KMS-11 (cell line): ENCODE results near the gene CPNE5.

Source experiments
- H2AFZ ChIP-seq: fragments of 200-600 bp; sonication (generic); 2 replicates; pipeline ENCODE4 v1.6.1; 2016; ENCODE audit warnings: antibody characterized with exemption, mixed run types, low read depth
- H3K27ac ChIP-seq: fragments of 200-600 bp; sonication (generic); 2 replicates; pipeline ENCODE4 v1.6.1; 2016; ENCODE audit warnings: mild to moderate bottlenecking, mixed run types
- H3K27me3 ChIP-seq: fragments of 200-600 bp; sonication (generic); 2 replicates; pipeline ENCODE4 v1.6.1; 2017; ENCODE audit warnings: mild to moderate bottlenecking, low read depth, mixed run types, moderate library complexity; ENCODE audit not compliant: insufficient read depth
- H3K36me3 ChIP-seq: fragments of 200-600 bp; sonication (generic); 2 replicates; pipeline ENCODE4 v1.6.1; 2017; ENCODE audit warnings: mild to moderate bottlenecking, mixed run types; ENCODE audit not compliant: insufficient read depth
- H3K4me1 ChIP-seq: fragments of 200-600 bp; sonication (generic); 2 replicates; pipeline ENCODE4 v1.6.1; 2016; ENCODE audit warnings: mild to moderate bottlenecking, low read depth, mixed run types; ENCODE audit not compliant: poor library complexity, severe bottlenecking
- H3K4me2 ChIP-seq: fragments of 200-600 bp; sonication (generic); 2 replicates; pipeline ENCODE4 v1.7.0; 2016; ENCODE audit warnings: mild to moderate bottlenecking, mixed run types
- H3K4me3 ChIP-seq: fragments of 200-600 bp; sonication (generic); IDR thresholded peaks from 2 replicates; pipeline ENCODE4 v1.6.1; 2017; ENCODE audit warnings: low read depth, low read length, mixed read lengths; ENCODE audit not compliant: insufficient read depth
- H3K79me2 ChIP-seq: fragments of 200-600 bp; sonication (generic); 2 replicates; pipeline ENCODE4 v1.6.1; 2016; ENCODE audit warnings: low read depth, mixed run types; ENCODE audit not compliant: insufficient read depth
- H3K9ac ChIP-seq: fragments of 200-600 bp; sonication (generic); 2 replicates; pipeline ENCODE4 v1.6.1; 2016; ENCODE audit warnings: mild to moderate bottlenecking, mixed run types
- H4K20me1 ChIP-seq: fragments of 200-600 bp; sonication (generic); 2 replicates; pipeline ENCODE4 v1.6.1; 2016; ENCODE audit warnings: mild to moderate bottlenecking, mixed run types; ENCODE audit not compliant: insufficient read depth
- TF ChIP-seq, protein P1 (sequence below): fragments of 200-600 bp; sonication (generic); conservative IDR thresholded peaks from 2 replicates; pipeline ENCODE4 v1.6.1; 2017; ENCODE audit warnings: low read depth, mild to moderate bottlenecking, antibody characterized with exemption, low read length, moderate library complexity, mixed read lengths

CPNE5 gene

DNA sequence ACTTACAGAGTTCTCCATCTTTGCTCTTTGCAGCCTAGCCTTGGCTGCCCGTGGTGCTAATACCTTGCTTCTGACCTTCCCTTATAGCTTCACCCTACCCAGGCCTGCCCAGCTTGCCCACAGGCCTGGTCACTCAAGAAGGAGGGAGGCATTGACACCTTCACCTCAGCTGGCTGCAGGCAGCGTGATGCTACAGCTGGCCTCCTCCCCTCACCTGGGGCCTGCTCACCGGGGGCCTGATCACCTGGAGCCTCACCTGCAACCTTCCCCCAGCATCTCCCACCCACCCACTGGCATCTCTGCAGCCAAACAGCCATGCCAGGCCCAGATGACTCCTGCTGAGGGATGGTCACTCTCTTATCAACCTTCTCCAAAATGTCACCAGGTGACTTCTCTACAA lies 40.4 kb downstream of the CPNE5 start:
- H4K20me1 ChIP-seq = no peaks in the 10 kb centered on the region
- H3K4me1 ChIP-seq = no peaks in the 10 kb centered on the region
- H3K9ac ChIP-seq = no peak overlapping the region

DNA sequence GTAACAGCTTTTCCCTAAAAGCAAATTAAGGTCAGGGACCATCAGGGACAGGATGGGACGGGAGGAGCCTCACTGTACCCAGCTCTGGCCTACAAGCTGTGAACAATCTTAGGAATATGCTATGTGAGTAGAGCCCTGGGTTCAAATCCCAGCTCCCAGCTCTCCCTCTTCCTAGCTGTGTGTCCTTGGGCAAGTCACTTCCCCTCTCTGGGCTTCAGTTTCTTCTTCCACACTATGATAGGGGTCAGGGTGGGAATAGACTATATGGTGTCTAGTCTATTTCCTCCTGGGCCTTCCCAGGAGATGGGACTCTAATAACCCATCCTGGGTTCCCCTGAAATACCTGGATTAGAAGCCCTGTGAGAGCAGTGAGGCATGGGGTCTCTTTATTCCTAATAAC lies 41.6 kb downstream of the CPNE5 start:
- Histone ChIP-seq H3K27me3 (peaks cover 9% of the 10 kb centered on the region; the same call in 1 of the 2 replicates), H2AFZ (no peak overlapping the region), H3K79me2 (no peaks in the 10 kb centered on the region), H3K9ac (no peak overlapping the region), H3K4me1 (no peaks in the 10 kb centered on the region), H3K36me3 (no peaks in the 10 kb centered on the region), H3K4me3 (no peak overlapping the region), H3K27ac (no peak overlapping the region), H4K20me1 (no peaks in the 10 kb centered on the region), H3K4me2 (no peak overlapping the region)
- TF ChIP-seq, protein P1, sequence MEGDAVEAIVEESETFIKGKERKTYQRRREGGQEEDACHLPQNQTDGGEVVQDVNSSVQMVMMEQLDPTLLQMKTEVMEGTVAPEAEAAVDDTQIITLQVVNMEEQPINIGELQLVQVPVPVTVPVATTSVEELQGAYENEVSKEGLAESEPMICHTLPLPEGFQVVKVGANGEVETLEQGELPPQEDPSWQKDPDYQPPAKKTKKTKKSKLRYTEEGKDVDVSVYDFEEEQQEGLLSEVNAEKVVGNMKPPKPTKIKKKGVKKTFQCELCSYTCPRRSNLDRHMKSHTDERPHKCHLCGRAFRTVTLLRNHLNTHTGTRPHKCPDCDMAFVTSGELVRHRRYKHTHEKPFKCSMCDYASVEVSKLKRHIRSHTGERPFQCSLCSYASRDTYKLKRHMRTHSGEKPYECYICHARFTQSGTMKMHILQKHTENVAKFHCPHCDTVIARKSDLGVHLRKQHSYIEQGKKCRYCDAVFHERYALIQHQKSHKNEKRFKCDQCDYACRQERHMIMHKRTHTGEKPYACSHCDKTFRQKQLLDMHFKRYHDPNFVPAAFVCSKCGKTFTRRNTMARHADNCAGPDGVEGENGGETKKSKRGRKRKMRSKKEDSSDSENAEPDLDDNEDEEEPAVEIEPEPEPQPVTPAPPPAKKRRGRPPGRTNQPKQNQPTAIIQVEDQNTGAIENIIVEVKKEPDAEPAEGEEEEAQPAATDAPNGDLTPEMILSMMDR = no peak

More for the DNA sequence above, 40.4 kb downstream of the CPNE5 start:
- H3K27ac ChIP-seq = no peak overlapping the region
- TF ChIP-seq, protein P1 = no peak
- H2AFZ ChIP-seq = no peak overlapping the region
- no peaks in the 10 kb centered on the region for H3K79me2 ChIP-seq
- no peaks in the 10 kb centered on the region for H3K27me3 ChIP-seq
- H3K4me2 ChIP-seq = no peak overlapping the region
- no peaks in the 10 kb centered on the region for H3K36me3 ChIP-seq
- H3K4me3 ChIP-seq = no peak overlapping the region

DNA sequence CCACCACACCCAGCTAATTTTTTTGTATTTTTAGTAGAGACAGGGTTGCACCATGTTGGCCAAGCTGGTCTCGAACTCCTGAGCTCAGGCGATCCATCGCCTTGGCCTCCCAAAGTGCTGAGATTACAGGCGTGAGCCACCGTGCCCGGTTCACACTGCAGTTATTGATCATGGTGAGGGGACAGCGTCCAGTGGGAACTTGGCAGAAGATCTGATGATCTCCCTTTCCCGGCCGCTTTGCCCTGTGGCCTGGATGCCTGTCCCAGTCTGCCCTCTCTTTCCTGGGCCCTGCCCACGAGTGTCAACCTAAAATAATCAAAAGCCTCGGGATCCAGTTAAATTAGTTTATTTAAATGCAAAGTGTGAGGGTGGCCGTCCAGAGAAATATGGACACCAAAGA lies 42.2 kb downstream of the CPNE5 start:
- no peak overlapping the region for H3K4me2 ChIP-seq
- no peak overlapping the region for H3K4me3 ChIP-seq
- no peak overlapping the region for H3K9ac ChIP-seq
- no peak overlapping the region for H2AFZ ChIP-seq
- no peaks in the 10 kb centered on the region for H3K79me2 ChIP-seq
- no peaks in the 10 kb centered on the region for H4K20me1 ChIP-seq
- no peak overlapping the region for H3K27ac ChIP-seq
- no peaks in the 10 kb centered on the region for H3K36me3 ChIP-seq
- TF ChIP-seq, protein P1 = no peak
- H3K27me3 ChIP-seq = peaks cover 9% of the 10 kb centered on the region; the same call in 1 of the 2 replicates
- no peaks in the 10 kb centered on the region for H3K4me1 ChIP-seq

DNA sequence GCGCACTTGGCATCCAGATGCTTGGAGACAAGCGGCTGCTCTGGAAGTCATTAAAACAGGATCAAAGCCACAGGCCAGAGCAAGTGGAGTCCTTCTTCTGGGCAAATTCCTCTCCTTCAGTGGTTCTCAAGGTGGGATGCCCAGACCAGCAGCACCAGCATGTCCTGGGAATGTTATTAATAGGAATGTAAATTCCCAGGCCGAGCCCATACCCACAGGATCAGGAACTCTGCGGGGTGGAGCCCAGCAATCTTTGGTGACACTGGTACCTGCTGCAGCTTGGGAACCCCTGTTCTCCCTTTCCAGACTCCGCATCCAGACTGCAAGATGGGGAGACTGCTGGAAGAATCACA lies 44.6 kb downstream of the CPNE5 start:
- Histone ChIP-seq H3K4me2 (no peak overlapping the region), H2AFZ (no peak overlapping the region), H4K20me1 (no peaks in the 10 kb centered on the region), H3K9ac (no peak overlapping the region), H3K27me3 (peaks cover 9% of the 10 kb centered on the region; the same call in 1 of the 2 replicates), H3K79me2 (no peaks in the 10 kb centered on the region), H3K36me3 (no peaks in the 10 kb centered on the region), H3K4me3 (no peak overlapping the region), H3K4me1 (no peaks in the 10 kb centered on the region), H3K27ac (no peak overlapping the region)
- TF ChIP-seq, protein P1 = no peak
